HG02571 (cell line): ENCODE results near the gene GOLGA6L25.
"Not testable (repeated sequence)": the region's sequence is repeated elsewhere in the genome, so short reads cannot be mapped to it uniquely, and the experiment has no call there.

Source experiments
- ATAC-seq: cut with Tn5 transposase; IDR thresholded peaks from one replicate; pipeline ENCODE4 v1.9.1; 2021; ENCODE audit warnings: mild to moderate bottlenecking, moderate library complexity; ENCODE audit not compliant: unreplicated experiment

The GOLGA6L25 gene

GRCh38 chr15:28553268-28553667 lies at the start of gene GOLGA6L25:
Gene GOLGA6L25, plus strand, starts transcription at chr15:28553568. Its CDS starts 61 bp downstream, at chr15:28553629.
- not testable (repeated sequence) for ATAC-seq

- ATAC-seq: not testable (repeated sequence)
These were observed 45.0 kb upstream of the GOLGA6L25 start for GRCh38 chr15:28508217-28508889.

GRCh38 chr15:28514128-28514527 lies 39.2 kb upstream of the GOLGA6L25 start:
- ATAC-seq: not testable (repeated sequence)

GRCh38 chr15:28515208-28515607 lies 38.2 kb upstream of the GOLGA6L25 start:
- ATAC-seq: not testable (repeated sequence)

GRCh38 chr15:28532954-28533353 lies 20.4 kb upstream of the GOLGA6L25 start, which contains the start of gene GOLGA8G:
Gene GOLGA8G, minus strand, starts transcription at chr15:28532971. Its CDS starts 62 bp downstream, at chr15:28532909.
- not testable (repeated sequence) for ATAC-seq

GRCh38 chr15:28573351-28573750 lies 20.0 kb downstream of the GOLGA6L25 start:
- ATAC-seq: not testable (repeated sequence)

GRCh38 chr15:28588977-28589606 lies 35.7 kb downstream of the GOLGA6L25 start:
- not testable (repeated sequence) for ATAC-seq

- not testable (repeated sequence) for ATAC-seq
These were observed 36.4 kb downstream of the GOLGA6L25 start for GRCh38 chr15:28589769-28590168.

GRCh38 chr15:28592395-28592794 lies 39.0 kb downstream of the GOLGA6L25 start:
- not testable (repeated sequence) for ATAC-seq

- not testable (repeated sequence) for ATAC-seq
These were observed 40.2 kb downstream of the GOLGA6L25 start for GRCh38 chr15:28593424-28594129.

- ATAC-seq: not testable (repeated sequence)
These were observed 44.1 kb downstream of the GOLGA6L25 start for GRCh38 chr15:28597471-28597870.

- ATAC-seq: not testable (repeated sequence)
These were observed 44.8 kb downstream of the GOLGA6L25 start for GRCh38 chr15:28598209-28598608.

GRCh38 chr15:28602152-28602551 lies 48.8 kb downstream of the GOLGA6L25 start:
- ATAC-seq: not testable (repeated sequence)
